ENCODE measurements around the gene IFIT2. TPM values are rescaled to one million over a fixed set of nuclear protein-coding genes. Genes with fewer than 3 reads are reported as not detected.

IFIT2 gene
- total RNA-seq, 2 experiments from 2014 or later: 36.9 to 38.9 TPM

DNA sequence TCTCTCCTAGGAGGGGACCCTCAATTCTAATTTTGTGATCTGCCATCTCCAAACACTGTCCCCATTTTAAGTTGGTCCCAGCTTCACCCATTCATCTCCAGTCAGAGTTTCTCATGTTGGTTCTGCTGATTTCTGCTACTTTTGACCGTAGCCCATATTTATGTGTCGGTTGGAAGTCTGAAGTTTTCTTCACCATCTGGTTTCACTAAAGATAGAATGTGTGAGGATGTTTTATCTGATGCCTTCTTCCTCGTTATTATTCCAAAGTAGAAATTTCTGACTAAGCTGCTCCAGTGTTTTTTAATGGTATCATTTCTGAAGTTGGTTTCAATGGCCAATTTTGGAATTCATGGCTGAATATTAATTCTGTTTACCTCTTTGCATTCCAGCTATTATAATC lies 21.3 kb upstream of the IFIT2 start:
- no peak for ATAC-seq (ENCODE audit: poor library complexity)
- Histone ChIP-seq H3K36me3 (ENCODE audit: insufficient read depth, low read length) (no peaks in the 10 kb centered on the region), H3K4me1 (ENCODE audit: insufficient read depth, low read length) (no peaks in the 10 kb centered on the region), H3K4me3 (ENCODE audit: low read length) (no peak overlapping the region), H3K27me3 (ENCODE audit: control insufficient read depth in 1 of 2, insufficient read depth in 2 of 2, low read length in 2 of 2) (no peaks in the 10 kb centered on the region), H3K27ac (ENCODE audit: low read depth in 1 of 2, low read length in 2 of 2) (no peak overlapping the region), H3K9me3 (ENCODE audit: control insufficient read depth in 1 of 2, insufficient read depth in 1 of 2, low read length in 2 of 2) (no peaks in the 10 kb centered on the region)
- H3K27me3 Mint-ChIP-seq: no peaks in the 10 kb centered on the region
- H3K4me3 Mint-ChIP-seq: no peak overlapping the region
- H3K4me1 Mint-ChIP-seq (ENCODE audit: low read depth): no peaks in the 10 kb centered on the region
- ChIA-PET POLR2A (interaction anchor here (0.9 kb wide), 1 partner anchor 15 kb away, joined by 3 read pairs; no protein-coding TSS in a partner anchor), CTCF (no interaction called here)
- no peaks in the 10 kb centered on the region for H3K36me3 Mint-ChIP-seq (ENCODE audit: low read depth)
- H3K9me3 Mint-ChIP-seq: no peaks in the 10 kb centered on the region
- no peak for DNase-seq
- TF ChIP-seq, protein P1, sequence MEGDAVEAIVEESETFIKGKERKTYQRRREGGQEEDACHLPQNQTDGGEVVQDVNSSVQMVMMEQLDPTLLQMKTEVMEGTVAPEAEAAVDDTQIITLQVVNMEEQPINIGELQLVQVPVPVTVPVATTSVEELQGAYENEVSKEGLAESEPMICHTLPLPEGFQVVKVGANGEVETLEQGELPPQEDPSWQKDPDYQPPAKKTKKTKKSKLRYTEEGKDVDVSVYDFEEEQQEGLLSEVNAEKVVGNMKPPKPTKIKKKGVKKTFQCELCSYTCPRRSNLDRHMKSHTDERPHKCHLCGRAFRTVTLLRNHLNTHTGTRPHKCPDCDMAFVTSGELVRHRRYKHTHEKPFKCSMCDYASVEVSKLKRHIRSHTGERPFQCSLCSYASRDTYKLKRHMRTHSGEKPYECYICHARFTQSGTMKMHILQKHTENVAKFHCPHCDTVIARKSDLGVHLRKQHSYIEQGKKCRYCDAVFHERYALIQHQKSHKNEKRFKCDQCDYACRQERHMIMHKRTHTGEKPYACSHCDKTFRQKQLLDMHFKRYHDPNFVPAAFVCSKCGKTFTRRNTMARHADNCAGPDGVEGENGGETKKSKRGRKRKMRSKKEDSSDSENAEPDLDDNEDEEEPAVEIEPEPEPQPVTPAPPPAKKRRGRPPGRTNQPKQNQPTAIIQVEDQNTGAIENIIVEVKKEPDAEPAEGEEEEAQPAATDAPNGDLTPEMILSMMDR (IDR thresholded peaks at IDR 0.05): no peak
- intact Hi-C loops (cut with DNase I, micrococcal nuclease): no loop called here
- H3K27ac Mint-ChIP-seq: no peak overlapping the region

DNA sequence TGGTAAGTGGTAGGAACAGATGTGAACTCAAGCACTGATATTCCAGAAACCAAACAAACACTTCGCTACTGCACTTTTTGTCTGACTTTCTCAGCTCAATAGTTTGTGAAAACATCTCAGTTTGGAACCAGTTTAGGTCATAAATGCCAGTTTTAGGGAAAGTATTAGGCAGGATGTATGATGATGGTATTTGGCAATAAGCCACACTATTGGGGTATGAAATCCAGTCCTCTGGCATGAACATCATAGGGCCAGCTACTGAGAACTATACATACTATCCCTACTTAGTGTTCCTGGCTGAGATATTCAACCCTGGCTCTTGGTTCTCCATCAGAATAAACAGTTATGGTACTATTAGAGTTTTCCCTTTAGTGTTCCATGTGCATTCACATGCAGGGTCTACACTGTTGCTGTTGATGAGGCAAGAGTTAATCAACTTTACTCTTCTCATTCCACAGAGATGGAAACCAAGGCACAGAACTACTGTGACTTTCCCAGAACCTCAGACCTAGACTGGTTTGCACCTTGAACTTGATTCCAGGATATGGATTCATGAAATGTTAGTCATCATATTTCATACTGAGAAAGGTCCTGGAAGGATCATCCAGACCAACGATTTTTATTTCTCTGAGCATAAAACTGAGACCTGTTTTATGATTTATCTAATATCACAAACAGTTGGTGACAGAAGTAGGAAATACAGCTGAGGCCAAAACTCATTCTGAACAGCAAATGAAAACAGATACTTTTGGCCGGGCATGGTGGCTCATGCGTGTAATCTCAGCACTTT lies 20.0 kb upstream of the IFIT2 start:
- Mint-ChIP-seq H3K36me3 (ENCODE audit: low read depth) (no peaks in the 10 kb centered on the region), H3K4me1 (ENCODE audit: low read depth) (no peaks in the 10 kb centered on the region), H3K27ac (no peak overlapping the region), H3K4me3 (no peak overlapping the region), H3K9me3 (no peaks in the 10 kb centered on the region), H3K27me3 (no peaks in the 10 kb centered on the region)
- H3K9me3 ChIP-seq (ENCODE audit: control insufficient read depth in 1 of 2, insufficient read depth in 1 of 2, low read length in 2 of 2): no peaks in the 10 kb centered on the region
- H3K4me3 ChIP-seq (ENCODE audit: low read length): no peak overlapping the region
- no peaks in the 10 kb centered on the region for H3K36me3 ChIP-seq (ENCODE audit: insufficient read depth, low read length)
- DNase-seq: no peak
- intact Hi-C loops (cut with DNase I, micrococcal nuclease): no loop called here
- POLR2A ChIA-PET: no interaction called here
- no peaks in the 10 kb centered on the region for H3K27me3 ChIP-seq (ENCODE audit: control insufficient read depth in 1 of 2, insufficient read depth in 2 of 2, low read length in 2 of 2)
- CTCF ChIA-PET: no interaction called here
- no peak overlapping the region for H3K27ac ChIP-seq (ENCODE audit: low read depth in 1 of 2, low read length in 2 of 2)
- ATAC-seq (ENCODE audit: poor library complexity): no peak
- TF ChIP-seq, protein P1 (IDR thresholded peaks at IDR 0.05): no peak
- H3K4me1 ChIP-seq (ENCODE audit: insufficient read depth, low read length): no peaks in the 10 kb centered on the region

DNA sequence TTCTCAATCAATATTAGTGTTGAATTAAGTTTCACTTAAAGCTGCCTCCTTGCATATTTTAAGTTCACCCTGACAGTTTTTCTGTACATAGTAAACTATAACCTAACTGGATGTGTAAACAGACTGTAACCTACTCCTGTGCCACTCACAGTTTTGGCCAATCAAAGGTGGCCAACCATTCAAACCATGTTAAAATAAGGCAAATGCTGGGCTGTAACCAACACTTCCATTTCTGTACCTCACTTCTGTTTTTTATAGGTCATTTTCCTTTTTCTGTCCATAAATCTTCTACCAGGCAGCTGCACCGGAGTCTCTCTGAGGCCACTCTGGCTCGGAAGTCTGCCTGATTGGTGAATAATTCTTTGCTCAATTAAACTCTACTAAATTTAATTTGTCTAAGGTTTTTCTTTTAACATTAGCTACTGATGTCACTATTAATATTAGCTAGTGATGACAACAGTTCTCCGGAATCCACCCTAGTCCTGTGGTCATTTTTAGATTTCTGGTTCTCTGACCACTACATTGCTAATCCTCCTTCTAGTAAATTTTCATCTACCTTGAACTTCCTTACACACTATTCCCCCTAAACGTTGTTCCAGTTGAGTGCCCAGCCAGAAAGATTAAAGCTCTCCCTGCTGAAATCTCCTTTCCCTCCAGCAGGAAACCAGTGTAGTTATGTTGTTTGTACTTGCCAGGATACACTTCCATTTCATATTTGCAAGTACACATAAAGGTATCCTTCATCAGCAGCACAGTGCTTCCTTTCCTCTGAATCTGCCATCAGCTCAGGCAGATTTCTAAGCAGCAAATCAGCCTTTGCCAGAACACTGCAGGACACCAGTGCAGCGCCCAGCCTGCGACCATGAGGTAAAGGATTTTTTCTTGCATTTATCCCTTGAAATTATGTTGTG lies 18.6 kb upstream of the IFIT2 start:
- DNase-seq: no peak
- TF ChIP-seq, protein P1 (IDR thresholded peaks at IDR 0.05): no peak
- Mint-ChIP-seq H3K27me3 (no peaks in the 10 kb centered on the region), H3K27ac (no peak overlapping the region), H3K4me3 (no peak overlapping the region), H3K4me1 (ENCODE audit: low read depth) (no peaks in the 10 kb centered on the region), H3K36me3 (ENCODE audit: low read depth) (no peaks in the 10 kb centered on the region), H3K9me3 (no peaks in the 10 kb centered on the region)
- no peak overlapping the region for H3K4me3 ChIP-seq (ENCODE audit: low read length)
- H3K27me3 ChIP-seq (ENCODE audit: control insufficient read depth in 1 of 2, insufficient read depth in 2 of 2, low read length in 2 of 2): no peaks in the 10 kb centered on the region
- H3K4me1 ChIP-seq (ENCODE audit: insufficient read depth, low read length): no peaks in the 10 kb centered on the region
- no peak overlapping the region for H3K27ac ChIP-seq (ENCODE audit: low read depth in 1 of 2, low read length in 2 of 2)
- CTCF ChIA-PET: interaction anchor here (1.7 kb wide), 1 partner anchor 9 kb away, joined by 3 read pairs; no protein-coding TSS in a partner anchor
- ATAC-seq (ENCODE audit: poor library complexity): no peak
- H3K36me3 ChIP-seq (ENCODE audit: insufficient read depth, low read length): no peaks in the 10 kb centered on the region
- H3K9me3 ChIP-seq (ENCODE audit: control insufficient read depth in 1 of 2, insufficient read depth in 1 of 2, low read length in 2 of 2): no peaks in the 10 kb centered on the region
- POLR2A ChIA-PET: no interaction called here
- intact Hi-C loops (cut with DNase I, micrococcal nuclease): no loop called here

Measured in CD4-positive, alpha-beta T cell (primary cell).